ENCODE results near the gene ELOA.

DNA sequence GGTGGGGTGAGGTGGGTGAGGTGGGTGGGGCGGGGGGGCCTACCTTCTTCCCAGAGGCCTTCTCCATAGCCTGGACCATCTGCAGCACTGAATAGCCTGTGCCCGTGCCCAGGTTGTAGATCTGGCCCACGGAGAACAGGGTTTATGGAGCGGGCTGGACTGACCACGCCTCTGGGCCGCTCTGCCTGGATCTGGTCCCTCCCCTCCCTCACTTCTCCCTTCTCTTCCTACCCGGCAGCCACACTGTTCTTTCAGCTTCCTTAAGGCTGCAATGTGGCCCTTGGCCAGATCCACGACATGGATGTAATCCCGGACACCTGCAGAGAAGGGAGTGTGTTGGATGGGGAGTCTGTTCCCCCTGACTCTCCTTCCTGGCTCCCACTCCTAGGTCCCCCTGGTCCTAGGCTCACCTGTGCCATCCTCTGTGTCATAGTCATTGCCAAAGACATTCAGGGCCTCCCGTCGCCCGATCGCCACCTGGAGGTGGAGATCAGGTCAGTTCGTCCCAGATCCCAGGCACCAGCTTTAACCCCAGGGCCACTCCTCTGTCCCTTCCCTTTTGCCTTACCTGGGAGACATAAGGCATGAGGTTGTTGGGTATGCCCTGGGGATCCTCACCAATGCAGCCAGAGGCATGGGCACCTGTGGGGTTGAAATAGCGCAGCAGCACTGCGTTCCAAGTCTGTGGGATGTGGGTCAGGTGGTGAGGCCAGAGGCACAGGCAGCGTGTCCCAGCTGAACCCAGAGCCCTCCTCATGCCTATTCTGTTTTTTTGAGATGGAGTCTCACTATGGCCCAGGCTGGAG, 53.4 kb downstream of the ELOA start:
- no peak for TF ChIP-seq CEBPB (IDR thresholded peaks at IDR 0.05)
- no peak for TF ChIP-seq TCF12 (IDR thresholded peaks at IDR 0.05; ENCODE audit: low read depth)
- no peak for TF ChIP-seq YY1 (IDR thresholded peaks at IDR 0.05; ENCODE audit: low read depth)
- no peak for TF ChIP-seq RAD21 (IDR thresholded peaks at IDR 0.05; ENCODE audit: low read depth)
- no peak for TF ChIP-seq TEAD4 (IDR thresholded peaks at IDR 0.05)
- no peak for TF ChIP-seq EGR1 (IDR thresholded peaks at IDR 0.05)
- no peak for TF ChIP-seq EP300 (IDR thresholded peaks at IDR 0.05; ENCODE audit: borderline replicate concordance)
- TF ChIP-seq TAF1 (IDR thresholded peaks at IDR 0.05; ENCODE audit: low read depth): no peak
- TF ChIP-seq REST (IDR thresholded peaks at IDR 0.05; ENCODE audit: low read depth): no peak
- TF ChIP-seq FOXM1 (IDR thresholded peaks at IDR 0.05; ENCODE audit: borderline replicate concordance, low read depth): no peak
